OCI-LY3 (cell line): ENCODE measurements around the gene PRRT2.

ENCODE experiments used
- CTCF ChIP-seq: fragments of 200-600, 300-600 bp; sonication (generic); IDR thresholded peaks from 2 replicates; pipeline ENCODE4 v1.5.1; 2014; ENCODE audit warnings: antibody characterized with exemption, low read length, low read depth
- EZH2phosphoT487 ChIP-seq: fragments of 200-600 bp; shearing (Covaris generic); IDR thresholded peaks from 2 replicates; pipeline ENCODE4 v1.6.1; 2018; ENCODE audit warnings: antibody characterized with exemption, mixed run types, low read depth

- TF ChIP-seq CTCF, result no peak
- no peak for TF ChIP-seq EZH2phosphoT487
These were observed 37.3 kb upstream of the PRRT2 start for GRCh38 chr16:29774730-29775129.
